Measurements from ENCODE around the gene CLTC. TPM values are rescaled to one million over a fixed set of nuclear protein-coding genes. Genes with fewer than 3 reads are reported as not detected.

CLTC gene
- total RNA-seq, 1 donor from 2014 or later: 210 TPM

GRCh38 chr17:59627770-59628171, 8.1 kb downstream of the CLTC start:
- H3K27ac ChIP-seq: peak overlapping the region; percentile 14
- ATAC-seq (peak; percentile 10), DNase-seq (no peak)
- no peaks in the 10 kb centered on the region for H3K27me3 ChIP-seq
- H3K4me3 ChIP-seq: no peak overlapping the region
- H3K9me3 ChIP-seq: no peaks in the 10 kb centered on the region
- H3K36me3 ChIP-seq: no peaks in the 10 kb centered on the region
- no peak for TF ChIP-seq CTCF (IDR thresholded peaks at IDR 0.05)
- peaks cover 65% of the 10 kb centered on the region for H3K4me1 ChIP-seq
- intact Hi-C loops (cut with DNase I): no loop called here

- intact Hi-C loops (cut with DNase I): no loop called here
Observed at GRCh38 chr17:59629174-59629573, 9.5 kb downstream of the CLTC start.

GRCh38 chr17:59631276-59631675, 11.6 kb downstream of the CLTC start:
- no peak overlapping the region for H3K4me3 ChIP-seq
- DNase-seq: no peak
- peaks cover 55% of the 10 kb centered on the region for H3K4me1 ChIP-seq
- no peaks in the 10 kb centered on the region for H3K27me3 ChIP-seq
- H3K36me3 ChIP-seq: no peaks in the 10 kb centered on the region
- no peaks in the 10 kb centered on the region for H3K9me3 ChIP-seq
- no peak for ATAC-seq
- intact Hi-C loops (cut with DNase I): no loop called here
- no peak overlapping the region for H3K27ac ChIP-seq
- TF ChIP-seq CTCF (IDR thresholded peaks at IDR 0.05): no peak

More at GRCh38 chr17:59629174-59629573, 9.5 kb downstream of the CLTC start:
- no peak for TF ChIP-seq CTCF (IDR thresholded peaks at IDR 0.05)
- Histone ChIP-seq H3K4me3 (no peak overlapping the region), H3K27ac (no peak overlapping the region), H3K36me3 (no peaks in the 10 kb centered on the region), H3K4me1 (peaks cover 57% of the 10 kb centered on the region), H3K9me3 (no peaks in the 10 kb centered on the region), H3K27me3 (no peaks in the 10 kb centered on the region)
- DNase-seq: no peak
- ATAC-seq: no peak

- no peak for TF ChIP-seq CTCF (IDR thresholded peaks at IDR 0.05)
- Histone ChIP-seq H3K4me3 (no peak overlapping the region), H3K27me3 (no peaks in the 10 kb centered on the region), H3K4me1 (peaks cover 47% of the 10 kb centered on the region), H3K27ac (no peak overlapping the region), H3K36me3 (no peaks in the 10 kb centered on the region), H3K9me3 (no peaks in the 10 kb centered on the region)
- intact Hi-C loops (cut with DNase I): no loop called here
- DNase-seq (no peak), ATAC-seq (no peak)
Observed at GRCh38 chr17:59632398-59632797, 12.7 kb downstream of the CLTC start.

GRCh38 chr17:59633658-59634359, 14.1 kb downstream of the CLTC start:
- TF ChIP-seq CTCF (IDR thresholded peaks at IDR 0.05): no peak
- H3K4me3 ChIP-seq: no peak overlapping the region
- no peaks in the 10 kb centered on the region for H3K27me3 ChIP-seq
- no peaks in the 10 kb centered on the region for H3K36me3 ChIP-seq
- ATAC-seq (no peak), DNase-seq (no peak)
- intact Hi-C loops (cut with DNase I): no loop called here
- peaks cover 35% of the 10 kb centered on the region for H3K4me1 ChIP-seq
- H3K27ac ChIP-seq: no peak overlapping the region
- H3K9me3 ChIP-seq: no peaks in the 10 kb centered on the region

Measured in upper lobe of right lung (tissue), 1 donor.